T-helper 22 cell (primary cell): ENCODE measurements around the gene NOL12.
"Not testable (repeated sequence)": the region's sequence is repeated elsewhere in the genome, so short reads cannot be mapped to it uniquely, and the experiment has no call there.

Experiments used
- DNase-seq: peaks from one replicate; pipeline ENCODE4 v3.0.0-alpha.2; 2020; ENCODE audit warnings: low read depth

Gene NOL12, protein sequence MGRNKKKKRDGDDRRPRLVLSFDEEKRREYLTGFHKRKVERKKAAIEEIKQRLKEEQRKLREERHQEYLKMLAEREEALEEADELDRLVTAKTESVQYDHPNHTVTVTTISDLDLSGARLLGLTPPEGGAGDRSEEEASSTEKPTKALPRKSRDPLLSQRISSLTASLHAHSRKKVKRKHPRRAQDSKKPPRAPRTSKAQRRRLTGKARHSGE

DNA sequence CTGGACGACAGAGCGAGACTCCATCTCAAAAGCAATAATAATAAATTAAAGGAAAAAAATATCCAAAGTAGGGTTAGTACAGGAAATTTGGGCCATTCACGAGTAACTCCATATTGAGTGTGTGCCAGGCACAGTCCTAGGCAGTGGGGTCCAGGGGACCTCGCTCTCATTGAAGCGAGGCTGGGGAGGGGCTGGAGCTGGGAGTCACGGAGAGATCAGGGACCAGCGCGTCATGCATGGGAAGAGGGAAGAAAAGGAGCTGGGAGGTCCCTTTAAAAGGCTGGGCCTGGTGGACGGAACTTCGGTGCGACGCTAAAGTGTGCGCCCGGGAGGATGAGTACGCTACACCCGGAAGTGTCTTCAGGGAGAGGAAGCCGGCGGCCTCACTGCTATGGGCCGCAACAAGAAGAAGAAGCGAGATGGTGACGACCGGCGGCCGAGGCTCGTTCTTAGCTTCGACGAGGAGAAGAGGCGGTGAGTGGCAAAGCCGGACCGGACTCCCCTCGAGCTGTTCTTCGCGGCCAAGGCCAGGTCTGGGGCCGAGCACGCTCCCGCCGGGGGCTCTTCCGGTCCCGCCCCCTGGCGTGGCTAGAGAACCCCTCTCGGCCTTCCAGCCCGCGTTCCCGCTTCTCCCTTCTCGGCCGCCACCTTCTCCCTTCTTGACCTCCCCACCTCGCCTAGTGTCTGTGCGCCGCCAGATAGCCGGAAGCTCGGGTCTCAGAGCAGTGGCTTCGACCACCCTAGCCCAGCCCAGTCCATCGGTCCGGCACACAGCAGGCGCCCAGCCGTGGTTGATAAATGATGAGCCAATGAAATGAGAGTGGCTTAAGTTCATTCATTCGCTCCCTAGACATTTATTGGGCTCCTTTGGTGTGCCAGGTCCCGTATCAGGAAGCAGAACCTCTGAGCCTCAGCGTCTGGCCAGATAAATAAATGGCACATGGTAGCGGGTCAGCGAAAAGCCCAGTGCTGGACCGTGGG, at the start of gene NOL12:
Gene NOL12 (plus strand): TSS at position 342 of the 981 bp plus-strand sequence. CDS start 50 bp downstream, at position 392.
- DNase-seq = peak; percentile 55

DNA sequence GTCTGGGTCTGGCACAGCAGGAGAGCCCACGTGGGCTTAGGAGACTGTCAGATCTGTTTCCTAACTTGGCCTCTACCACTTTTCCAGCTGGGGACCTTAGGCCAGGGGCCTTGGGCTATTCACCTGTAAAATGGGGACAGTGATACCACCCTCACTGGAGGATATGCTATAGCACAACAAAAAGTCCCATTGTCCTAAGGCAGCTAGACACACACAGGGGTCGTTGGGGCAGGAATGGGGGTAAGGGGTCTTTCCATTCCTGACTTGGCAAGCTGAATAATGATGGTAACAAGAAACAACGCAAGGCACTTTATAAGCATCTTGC, 49.2 kb upstream of the NOL12 start:
- no peak for DNase-seq

DNA sequence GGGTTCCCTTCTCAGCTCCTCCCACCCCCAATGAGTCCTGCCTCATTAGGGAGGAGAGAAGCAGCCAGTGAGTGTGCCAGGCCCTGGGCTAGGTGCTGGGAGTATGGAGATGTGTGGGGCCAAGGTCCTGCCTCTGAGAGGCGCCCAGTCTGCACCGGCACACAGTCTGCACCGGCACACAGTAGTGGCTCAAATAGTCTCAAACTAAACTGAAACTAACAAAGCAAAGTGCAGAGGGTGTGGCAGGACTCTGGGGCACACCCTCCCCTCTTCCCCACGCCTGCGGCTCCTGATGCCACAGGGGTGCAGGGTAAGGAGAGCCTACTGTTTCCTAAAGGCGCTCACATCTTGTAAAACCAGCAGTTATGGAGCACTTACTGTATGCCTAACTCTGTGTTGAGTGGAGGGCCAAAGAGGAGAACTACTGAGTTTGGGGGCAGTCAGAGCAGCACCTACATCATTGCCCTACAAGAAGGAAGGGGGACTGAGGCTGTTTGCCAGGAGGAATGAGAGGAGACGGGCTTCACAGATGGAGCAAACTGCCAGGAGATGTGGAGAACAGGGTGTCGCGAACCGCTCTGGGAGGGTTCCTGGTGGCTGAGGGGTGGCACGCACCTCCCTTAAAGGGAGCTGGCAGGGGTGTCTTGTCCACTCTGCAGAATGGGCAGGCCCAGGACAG, 47.6 kb upstream of the NOL12 start:
- no peak for DNase-seq

DNA sequence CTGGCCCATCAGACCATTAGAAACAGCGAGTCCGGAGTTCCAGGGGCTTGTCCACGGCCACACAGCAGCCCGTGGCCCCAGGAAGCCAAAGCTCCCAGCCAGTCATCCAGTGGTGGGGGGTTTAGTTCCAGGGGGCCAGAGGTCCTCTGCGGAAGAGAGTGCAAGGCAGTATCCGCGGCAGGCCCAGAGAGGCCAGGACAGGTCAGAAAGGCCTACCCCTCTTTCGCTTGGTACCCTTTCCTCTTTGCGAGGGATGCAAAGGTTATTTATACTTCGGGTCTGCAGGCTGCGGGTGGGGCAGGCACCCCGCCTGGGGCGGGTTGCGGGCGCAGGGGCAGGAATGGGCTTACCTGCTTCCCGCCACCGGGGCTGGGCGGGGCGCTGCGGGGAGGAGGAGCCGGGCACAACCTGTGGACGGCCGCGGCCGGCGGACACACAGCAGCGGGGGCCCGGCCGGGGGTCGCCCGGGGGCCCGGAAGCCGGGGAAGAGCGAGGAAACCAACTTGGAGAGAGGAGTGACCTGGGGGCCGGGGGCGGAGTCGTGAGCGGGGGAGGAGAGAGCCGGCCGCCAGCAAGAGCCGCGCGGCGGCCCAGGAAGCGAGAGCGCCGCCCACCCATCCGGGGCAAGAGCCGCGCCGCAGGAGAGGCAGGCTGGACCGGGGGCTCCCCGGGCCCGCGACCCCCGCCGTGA, 46.9 kb upstream of the NOL12 start, which contains the start of gene SH3BP1:
Gene SH3BP1 (plus strand): TSS at position 600 of the 691 bp plus-strand sequence. CDS start 119 bp downstream, outside the sequence.
- DNase-seq = peak; percentile 54

DNA sequence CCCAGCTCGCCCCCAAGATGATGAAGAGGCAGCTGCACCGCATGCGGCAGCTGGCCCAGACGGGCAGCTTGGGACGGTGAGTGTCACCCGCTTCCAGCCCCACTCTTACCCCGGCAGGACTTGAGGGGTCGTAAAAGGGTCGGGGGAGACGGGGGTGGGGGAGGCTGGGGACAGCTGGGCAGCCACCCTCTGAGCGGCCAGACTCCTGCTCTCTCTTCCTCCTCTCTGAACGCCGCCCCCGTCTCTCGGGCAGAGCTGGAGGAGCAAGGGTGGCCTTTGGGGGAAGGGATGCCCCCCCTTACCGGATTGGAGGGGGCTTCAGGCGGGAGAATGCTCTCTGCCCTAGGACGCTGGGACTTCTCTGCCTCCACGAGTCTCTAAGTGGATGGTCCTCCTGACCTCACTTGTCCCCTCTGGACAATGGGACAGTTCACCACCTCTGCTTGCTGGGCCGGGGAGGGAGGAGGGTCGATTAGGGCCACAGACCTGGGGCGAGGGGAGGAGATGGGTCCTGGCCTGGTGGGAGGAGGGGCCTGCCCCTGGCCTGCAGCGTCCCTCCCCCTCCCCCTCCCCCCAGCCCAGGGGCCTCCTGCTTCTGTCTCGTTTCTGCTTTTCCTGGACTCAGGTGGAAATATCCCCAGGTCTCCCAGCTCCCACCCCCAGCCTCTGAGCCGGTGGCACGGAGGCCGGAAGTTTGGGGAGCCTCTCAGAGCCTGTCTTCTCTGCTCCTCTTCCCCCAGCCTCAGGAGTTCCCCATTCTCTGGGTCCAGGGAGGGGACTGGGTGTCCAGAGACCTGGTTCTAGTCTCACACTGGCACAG, 46.2 kb upstream of the NOL12 start:
- no peak for DNase-seq

DNA sequence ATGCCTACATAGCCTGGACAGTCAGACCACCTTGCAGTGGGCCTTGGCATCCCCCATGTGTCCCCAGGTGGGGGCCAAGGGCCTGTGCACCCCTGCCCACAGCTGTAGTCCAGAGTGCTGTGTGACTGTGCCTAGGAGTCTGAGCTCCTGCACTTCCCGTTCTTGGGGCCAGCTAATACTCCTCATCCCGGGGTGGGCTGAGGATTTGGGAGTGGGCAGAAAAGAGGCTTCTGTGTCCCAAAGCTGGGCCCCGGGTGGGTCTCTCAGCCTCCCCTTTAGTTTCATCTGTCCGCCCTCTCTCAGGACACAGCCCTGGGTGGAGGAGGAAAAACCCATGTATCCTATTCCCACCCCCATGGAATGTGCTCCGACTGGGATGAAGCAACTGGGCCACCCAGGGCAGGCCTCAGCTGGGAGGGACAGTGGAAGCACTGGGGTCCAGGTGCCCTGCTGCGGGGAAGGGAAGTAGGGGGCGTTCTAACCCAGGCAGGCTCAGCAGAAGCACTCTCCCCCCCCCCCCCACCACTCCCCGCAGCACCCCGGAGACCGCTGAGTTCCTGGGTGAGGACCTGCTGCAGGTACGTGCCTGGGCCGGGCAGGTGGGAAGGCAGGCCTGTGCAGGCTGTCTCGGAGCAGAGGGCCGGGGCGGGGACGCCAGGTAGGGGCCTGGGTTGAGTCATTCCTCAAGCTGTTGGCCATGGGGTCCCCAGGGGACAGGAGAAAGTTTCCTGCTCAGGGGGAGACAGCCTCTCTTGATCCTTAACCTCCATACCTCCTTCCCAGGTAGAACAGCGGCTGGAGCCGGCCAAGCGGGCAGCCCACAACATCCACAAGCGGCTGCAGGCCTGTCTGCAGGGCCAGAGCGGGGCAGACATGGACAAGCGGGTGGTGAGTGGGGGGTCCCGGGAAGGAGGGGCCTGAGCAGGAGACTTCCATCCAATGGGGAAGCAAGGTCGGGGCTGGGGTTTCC, 45.3 kb upstream of the NOL12 start:
- DNase-seq = no peak

DNA sequence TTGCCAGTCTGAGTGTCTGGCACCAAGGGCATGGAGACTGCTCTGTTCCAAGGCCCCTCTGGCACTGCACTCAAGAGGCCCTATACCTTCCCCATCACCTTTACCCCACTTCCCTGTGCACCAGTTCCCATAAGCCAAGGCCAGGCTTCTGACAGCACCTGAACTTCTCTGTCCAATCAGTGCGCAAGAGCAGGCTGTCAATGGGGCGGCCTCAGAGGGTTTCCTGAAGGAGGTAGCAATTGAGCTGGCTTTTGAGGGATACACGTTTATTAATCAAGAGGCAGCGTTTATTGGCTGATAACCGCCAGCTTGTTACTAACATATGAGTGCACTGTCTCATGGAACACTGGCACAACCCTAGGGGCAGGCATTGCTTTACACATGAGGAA, 44.6 kb upstream of the NOL12 start:
- no peak for DNase-seq

DNA sequence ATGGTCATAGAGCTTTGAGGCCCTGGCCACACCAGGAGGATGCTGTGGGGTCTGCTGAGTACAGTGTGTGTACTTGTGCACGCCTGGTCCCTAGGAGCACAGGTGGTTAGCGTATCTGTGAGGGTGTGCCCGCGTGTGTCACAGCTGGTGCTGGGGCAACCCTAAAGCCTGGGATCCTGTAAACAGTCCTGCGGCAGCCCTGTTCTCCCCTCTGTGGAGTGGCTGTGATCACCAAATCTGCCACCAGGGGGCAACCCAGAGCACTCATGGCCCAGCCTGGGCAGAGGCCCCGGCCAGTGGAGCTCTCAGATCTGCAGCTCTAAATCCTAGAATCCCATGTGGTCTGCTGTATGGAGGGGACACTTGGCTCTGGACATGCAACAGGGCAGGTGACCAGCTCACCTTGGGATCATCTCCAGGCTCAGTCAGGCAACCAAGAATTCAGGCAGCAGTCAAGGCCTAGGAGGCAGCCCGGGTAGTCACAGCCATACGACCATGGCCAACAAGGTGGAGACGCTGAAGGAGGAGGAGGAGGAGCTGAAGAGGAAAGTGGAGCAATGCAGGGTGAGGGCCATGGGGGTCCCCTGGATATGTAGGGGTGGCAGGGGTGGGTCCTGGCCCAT, 42.8 kb upstream of the NOL12 start:
- DNase-seq = peak; percentile 54

DNA sequence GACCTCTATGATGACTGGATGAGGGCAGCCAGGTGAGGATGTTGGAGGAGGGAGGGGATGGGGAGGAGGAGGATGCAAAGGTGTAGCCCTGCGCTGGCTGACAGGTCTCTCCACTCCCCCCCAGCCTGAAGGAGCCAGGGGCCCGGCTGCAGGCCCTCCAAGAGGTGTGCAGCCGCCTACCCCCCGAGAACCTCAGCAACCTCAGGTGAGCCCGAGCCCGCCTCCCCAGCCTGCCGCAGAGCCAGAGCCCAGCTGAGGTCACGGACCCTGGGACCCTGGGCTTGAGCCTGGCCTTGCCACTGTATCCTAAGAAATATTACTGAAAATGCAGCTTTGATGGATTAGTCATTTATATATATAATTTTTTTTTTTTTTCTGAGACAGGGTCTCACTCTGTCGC, 38.8 kb upstream of the NOL12 start:
- no peak for DNase-seq

DNA sequence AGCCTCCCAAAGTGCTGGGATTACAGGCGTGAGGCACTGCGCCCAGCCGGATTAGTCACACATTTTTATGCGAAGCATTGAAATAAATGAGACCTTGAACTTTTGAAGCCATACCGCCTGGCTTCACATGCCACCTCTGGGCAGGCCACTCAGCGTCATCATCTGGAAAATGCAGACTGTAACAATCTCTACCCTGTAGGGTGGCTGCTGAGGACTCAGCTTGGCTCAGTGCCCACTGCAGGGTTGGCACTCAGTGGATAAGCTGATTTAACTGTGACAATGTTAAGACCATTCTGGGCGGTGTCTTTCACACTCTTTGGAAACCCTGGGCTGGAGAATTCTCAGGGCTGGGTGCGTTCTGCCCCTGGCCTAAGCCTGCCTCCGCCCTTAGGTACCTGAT, 38.2 kb upstream of the NOL12 start:
- no peak for DNase-seq

DNA sequence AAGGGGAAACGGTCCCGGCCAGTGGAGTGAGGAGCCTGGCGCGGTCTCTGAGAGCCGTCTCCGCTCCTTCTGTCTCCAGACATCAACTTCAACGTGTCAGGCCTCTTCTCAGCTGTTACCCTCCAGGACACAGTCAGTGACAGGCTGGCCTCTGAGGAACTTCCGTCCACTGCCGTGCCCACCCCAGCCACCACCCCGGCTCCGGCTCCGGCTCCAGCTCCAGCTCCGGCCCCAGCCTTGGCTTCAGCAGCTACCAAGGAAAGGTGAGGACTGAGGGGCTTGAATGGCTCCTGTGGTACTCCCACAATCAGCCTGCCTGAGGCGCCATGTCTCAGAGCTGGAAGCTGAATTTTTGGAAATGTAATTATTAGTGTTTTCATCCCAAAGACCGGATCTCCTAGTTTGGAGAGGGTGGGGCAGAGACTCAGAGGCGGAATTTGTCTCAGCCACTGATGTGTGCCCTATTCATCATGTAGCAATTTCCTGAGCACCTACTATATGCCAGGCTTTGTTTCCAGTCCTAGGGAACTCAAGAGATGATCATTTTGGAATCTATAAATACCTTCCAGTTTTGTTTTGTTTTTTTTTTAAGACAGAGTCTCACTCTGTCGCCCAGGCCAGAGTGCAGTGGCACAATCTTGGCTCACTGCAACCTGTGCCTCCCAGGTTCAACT, 35.5 kb upstream of the NOL12 start:
- DNase-seq = no peak

DNA sequence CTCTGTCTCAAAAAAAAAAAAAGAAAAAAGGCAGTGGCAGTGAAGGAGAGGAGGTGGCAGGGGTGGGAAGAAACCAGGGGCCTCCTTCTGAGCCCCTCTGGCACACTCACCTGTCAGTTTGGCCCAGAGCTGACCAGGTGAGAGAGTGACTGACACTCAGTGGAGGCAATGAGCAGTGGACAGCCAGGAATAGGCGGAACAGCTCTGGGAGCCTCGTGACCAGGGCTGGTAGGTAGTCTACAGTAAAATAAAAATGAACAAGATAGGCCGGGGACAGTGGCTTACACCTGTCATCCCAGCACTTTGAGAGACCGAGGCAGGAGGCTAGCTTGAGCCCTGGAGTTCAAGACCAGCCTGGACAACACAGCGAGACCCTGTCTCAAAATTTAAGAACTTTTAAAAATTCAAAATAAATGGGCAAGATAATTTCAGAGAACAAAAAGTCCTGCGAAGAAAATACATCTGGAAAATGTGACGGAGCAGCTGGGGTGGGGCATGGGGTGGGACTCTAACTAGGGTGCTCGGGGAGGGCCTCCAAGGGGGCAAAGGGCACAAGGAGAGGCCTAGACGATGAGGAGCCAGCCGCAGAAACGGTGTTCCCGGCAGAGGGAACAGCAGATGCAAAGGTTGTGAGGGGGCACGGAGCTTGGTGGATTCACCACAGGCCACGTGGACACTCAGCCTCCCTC, 31.4 kb upstream of the NOL12 start:
- no peak for DNase-seq

DNA sequence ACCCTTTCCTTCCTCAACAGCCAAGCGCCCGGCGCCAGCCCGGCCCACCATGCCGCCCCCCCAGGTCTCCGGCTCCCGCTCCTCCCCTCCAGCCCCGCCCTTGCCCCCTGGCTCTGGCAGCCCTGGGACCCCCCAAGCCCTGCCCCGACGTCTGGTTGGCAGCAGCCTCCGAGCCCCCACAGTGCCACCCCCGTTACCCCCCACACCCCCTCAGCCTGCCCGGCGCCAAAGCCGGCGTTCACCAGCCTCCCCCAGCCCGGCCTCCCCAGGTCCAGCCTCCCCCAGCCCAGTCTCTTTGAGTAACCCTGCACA, 30.9 kb upstream of the NOL12 start:
- DNase-seq = no peak

DNA sequence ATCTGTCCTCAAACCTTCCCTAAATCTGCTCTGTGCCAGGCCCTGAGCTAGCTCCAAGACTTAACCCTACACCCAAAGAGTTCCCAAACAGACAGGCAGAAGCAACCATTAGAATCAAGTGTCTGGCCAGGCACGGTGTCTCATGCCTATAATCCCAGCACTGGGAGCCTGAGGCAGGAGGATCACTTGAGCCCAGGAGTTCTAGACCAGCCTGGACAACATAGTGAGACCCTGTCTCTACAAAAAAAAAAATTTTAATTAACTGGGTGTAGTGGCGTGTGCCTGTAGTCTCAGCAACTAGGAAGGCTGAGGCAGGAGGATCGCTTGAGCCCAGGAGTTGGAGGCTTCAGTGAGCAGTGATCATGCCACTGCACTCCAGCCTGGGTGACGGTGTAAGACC, 29.6 kb upstream of the NOL12 start:
- DNase-seq = not testable (repeated sequence)

DNA sequence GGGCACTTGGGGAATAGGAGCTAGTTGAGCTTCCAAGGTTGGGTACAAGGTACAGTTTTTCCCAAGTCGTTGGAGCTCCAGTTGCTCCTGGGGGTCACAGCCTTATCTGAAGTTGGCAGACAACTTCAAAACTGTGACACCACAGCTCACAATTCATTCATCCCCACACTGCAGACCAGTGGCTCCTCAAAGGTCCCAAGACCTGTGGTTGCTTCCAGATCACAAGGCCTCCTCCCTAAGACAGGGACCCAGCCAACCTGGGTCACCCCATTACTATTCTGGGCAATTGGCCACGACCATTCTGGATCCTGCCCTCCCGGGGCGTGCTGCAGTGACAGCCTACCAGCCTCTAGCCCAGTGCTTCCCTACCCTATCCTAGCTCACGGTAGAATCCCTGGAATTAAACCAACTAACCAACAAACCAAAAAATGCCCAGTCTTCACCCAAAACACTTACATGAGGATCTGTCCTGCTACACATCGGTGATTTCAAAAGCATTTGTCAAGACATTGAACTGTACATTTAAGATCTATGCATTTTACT, 28.5 kb upstream of the NOL12 start:
- DNase-seq = no peak

DNA sequence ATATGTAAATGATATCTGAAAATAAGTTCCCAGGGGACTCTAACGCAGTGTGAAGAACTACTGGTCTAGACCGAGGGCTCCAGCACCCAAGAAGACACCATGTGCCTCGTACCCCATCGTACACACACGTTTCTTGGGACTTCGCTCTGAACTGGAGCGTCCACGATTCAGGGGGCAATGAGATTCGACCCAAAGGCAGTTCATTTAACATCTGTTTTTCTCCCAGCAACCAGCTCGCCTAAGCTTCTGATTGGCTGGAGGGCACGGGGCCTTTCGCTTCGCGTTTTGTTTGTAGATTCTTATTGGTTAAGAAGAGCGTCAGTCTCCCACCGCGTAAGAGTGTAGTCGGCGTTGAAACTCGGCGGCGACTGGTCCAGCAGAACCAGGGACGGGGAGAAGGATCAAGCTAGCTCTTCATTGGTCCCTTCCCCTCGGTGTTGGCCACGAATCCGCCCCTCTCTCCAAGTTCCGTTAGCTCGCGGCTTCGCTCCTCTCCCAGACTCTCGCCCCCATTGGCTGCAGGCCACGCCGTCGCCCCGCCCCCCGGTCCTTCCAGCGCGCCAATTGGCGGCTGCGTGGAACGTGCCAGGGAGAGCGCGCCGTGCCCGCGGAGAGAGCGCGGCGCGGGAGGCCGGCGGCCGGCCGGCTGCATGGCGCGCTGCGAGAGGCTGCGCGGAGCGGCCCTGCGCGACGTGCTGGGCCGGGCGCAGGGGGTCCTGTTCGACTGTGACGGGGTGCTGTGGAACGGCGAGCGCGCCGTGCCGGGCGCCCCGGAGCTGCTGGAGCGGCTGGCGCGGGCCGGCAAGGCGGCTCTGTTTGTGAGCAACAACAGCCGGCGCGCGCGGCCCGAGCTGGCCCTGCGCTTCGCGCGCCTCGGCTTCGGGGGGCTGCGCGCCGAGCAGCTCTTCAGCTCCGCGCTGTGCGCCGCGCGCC, 27.7 kb upstream of the NOL12 start, which contains the start of gene PDXP:
Gene PDXP (plus strand): TSS at position 591 of the 933 bp plus-strand sequence. CDS start 60 bp downstream, at position 651.
- DNase-seq = peak; percentile 98
